SK-N-SH (cell line): ENCODE data around the gene HEMK1. TPM values are rescaled to one million over a fixed set of nuclear protein-coding genes. Genes with fewer than 3 reads are reported as not detected.

Experiments used
- CTCF ChIA-PET: fragments of 300-600, 350-600 bp; formaldehyde crosslinking; extraction: SDS; loops from one replicate; lab custom pipeline; 2021; lab: Yijun Ruan, JAX
- POLR2A ChIA-PET: fragments of 350-600 bp; sonication (Branson Sonifier 250); formaldehyde crosslinking; extraction: SDS; loops from one replicate; lab custom pipeline; 2020; ENCODE audit warnings: antibody characterized with exemption, inconsistent platforms; lab: Yijun Ruan, JAX
- DNase-seq: peaks from one replicate; pipeline ENCODE4 v3.0.0; 2012
- H2AFZ ChIP-seq: fragments of 200-600 bp; sonication (generic); 2 replicates; pipeline ENCODE4 v1.8.1; 2016; ENCODE audit warnings: antibody characterized with exemption, mild to moderate bottlenecking, low read depth
- H3F3A ChIP-seq: fragments of 200-600 bp; sonication (generic); replicated peaks from 2 replicates; pipeline ENCODE3; 2016; ENCODE audit warnings: antibody characterized with exemption, mild to moderate bottlenecking; ENCODE audit not compliant: insufficient read depth
- H3K27ac ChIP-seq, 2 experiments: fragments of 200-500 bp in 1 of 2; fragments of 200-600 bp in 1 of 2; sonication (Bioruptor generic) in 1 of 2; sonication (generic), shearing (Covaris generic) in 1 of 2; 2 replicates each; pipeline versions ENCODE4 v1.5.1 to v1.6.1; 2014 to 2016; ENCODE audit warnings: low read depth in 2 of 2, inconsistent platforms in 1 of 2, low read length in 1 of 2, mild to moderate bottlenecking in 1 of 2, mixed read lengths in 1 of 2
- H3K27me3 ChIP-seq: fragments of 200-600 bp; sonication (generic), shearing (Covaris generic); 2 replicates; pipeline ENCODE4 v1.6.1; 2016; ENCODE audit warnings: mixed run types; ENCODE audit not compliant: insufficient read depth
- H3K36me3 ChIP-seq, 2 experiments: fragments of 200-500 bp in 1 of 2; fragments of 200-600 bp in 1 of 2; sonication (Bioruptor generic) in 1 of 2; sonication (generic) in 1 of 2; replicated peaks in 1 of 2; 2 replicates each; pipeline versions ENCODE3 to v1.5.1; 2014 to 2016; ENCODE audit warnings: low read length in 1 of 2, mild to moderate bottlenecking in 1 of 2; ENCODE audit not compliant: insufficient read depth in 2 of 2, control insufficient read depth in 1 of 2
- H3K4me1 ChIP-seq, 2 experiments: fragments of 200-500 bp in 1 of 2; fragments of 200-600 bp in 1 of 2; sonication (Bioruptor generic) in 1 of 2; sonication (generic), shearing (Covaris generic) in 1 of 2; 2 replicates each; pipeline versions ENCODE4 v1.5.1 to v1.6.1; 2014 to 2016; ENCODE audit warnings: low read depth in 1 of 2, low read length in 1 of 2, mixed run types in 1 of 2; ENCODE audit not compliant: insufficient read depth in 2 of 2, control insufficient read depth in 1 of 2
- H3K4me2 ChIP-seq: fragments of 200-600 bp; sonication (generic), shearing (Covaris generic); 2 replicates; pipeline ENCODE4 v1.6.1; 2017; ENCODE audit warnings: mixed run types
- H3K4me3 ChIP-seq, 2 experiments: fragments of 200-500 bp in 1 of 2; fragments of 200-600 bp in 1 of 2; sonication (Bioruptor generic) in 1 of 2; sonication (generic), shearing (Covaris generic) in 1 of 2; 2 replicates each; pipeline versions ENCODE4 v1.5.1 to v1.8.1; 2014 to 2016; ENCODE audit warnings: low read depth in 2 of 2, inconsistent platforms in 1 of 2, low read length in 1 of 2, mild to moderate bottlenecking in 1 of 2, mixed read lengths in 1 of 2, moderate library complexity in 1 of 2
- H3K79me2 ChIP-seq: fragments of 200-600 bp; sonication (generic); 2 replicates; pipeline ENCODE4 v1.8.1; 2017; ENCODE audit warnings: mild to moderate bottlenecking; ENCODE audit not compliant: insufficient read depth
- H3K9ac ChIP-seq: fragments of 200-600 bp; sonication (generic); 2 replicates; pipeline ENCODE4 v1.6.1; 2017; ENCODE audit warnings: mixed run types
- H3K9me2 ChIP-seq: fragments of 200-600 bp; sonication (generic); 2 replicates; pipeline ENCODE4 v1.6.1; 2017; ENCODE audit warnings: mixed run types
- H3K9me3 ChIP-seq: fragments of 200-600 bp; sonication (generic); 2 replicates; pipeline ENCODE4 v1.6.1; 2017; ENCODE audit warnings: mixed run types, mild to moderate bottlenecking, moderate library complexity
- H4K20me1 ChIP-seq: fragments of 200-600 bp; sonication (generic); 2 replicates; pipeline ENCODE4 v1.6.1; 2017; ENCODE audit warnings: mild to moderate bottlenecking, mixed run types; ENCODE audit not compliant: insufficient read depth
- EZH2phosphoT487 ChIP-seq: fragments of 200-600 bp; sonication (generic); IDR thresholded peaks from 2 replicates; pipeline ENCODE4 v1.6.1; 2017; ENCODE audit warnings: low read depth, mixed run types, mild to moderate bottlenecking, antibody characterized with exemption, moderate library complexity, borderline replicate concordance
- FOXM1 ChIP-seq: IDR thresholded peaks from 2 replicates; pipeline ENCODE4 v1.4.0; 2012; ENCODE audit warnings: low read depth, mild to moderate bottlenecking
- GABPA ChIP-seq: IDR thresholded peaks from 2 replicates; pipeline ENCODE4 v1.4.0; 2012; ENCODE audit warnings: low read depth, mild to moderate bottlenecking
- NFIC ChIP-seq: IDR thresholded peaks from 2 replicates; pipeline ENCODE4 v1.4.0; 2012; ENCODE audit warnings: borderline replicate concordance
- RAD21 ChIP-seq: IDR thresholded peaks from 2 replicates; pipeline ENCODE4 v1.6.1; 2012; ENCODE audit warnings: mild to moderate bottlenecking, low read length
- RFX5 ChIP-seq: IDR thresholded peaks from 2 replicates; pipeline ENCODE4 v1.6.1; 2012; ENCODE audit warnings: mild to moderate bottlenecking, improper control_type of control experiment, low read length
- RXRA ChIP-seq: IDR thresholded peaks from 2 replicates; pipeline ENCODE4 v1.4.0; 2012; ENCODE audit warnings: low read depth, mild to moderate bottlenecking, borderline replicate concordance
- SMC3 ChIP-seq: IDR thresholded peaks from 2 replicates; pipeline ENCODE4 v1.6.1; 2012; ENCODE audit warnings: low read depth, low read length, improper control_type of control experiment
- TAF1 ChIP-seq: IDR thresholded peaks from 2 replicates; pipeline ENCODE4 v1.6.1; 2012; ENCODE audit warnings: low read depth, mild to moderate bottlenecking, low read length, moderate library complexity, borderline replicate concordance
- WGBS: methylation state at CpG from one replicate; pipeline ENCODE4 v1.1.6; 2017; ENCODE audit warnings: low lambda C conversion rate; 5-methylcytosine and 5-hydroxymethylcytosine counted together
- polyA plus RNA-seq, 3 experiments: library from polyadenylated mRNA; depleted of rRNA; stranded (reverse); fragments of >200 nt; gene quantifications; 2 replicates each; pipeline ENCODE4 v1.2.3, GENCODE V29; 2012
- TF ChIP-seq, protein P1 (sequence below): IDR thresholded peaks from 2 replicates; pipeline ENCODE4 v1.6.1; 2012; ENCODE audit warnings: mild to moderate bottlenecking, low read depth, low read length, moderate library complexity
- TF ChIP-seq, protein P2 (sequence below): fragments of 150-350 bp; IDR thresholded peaks from 2 replicates; pipeline ENCODE4 v1.6.1; 2017; ENCODE audit warnings: antibody characterized with exemption, low read length, low read depth, borderline replicate concordance
- TF ChIP-seq, protein P3 (sequence below): IDR thresholded peaks from 2 replicates; pipeline ENCODE4 v1.4.0; 2012; ENCODE audit warnings: low read depth, borderline replicate concordance
- TF ChIP-seq, protein P4 (sequence below): IDR thresholded peaks from 2 replicates; pipeline ENCODE4 v1.4.0; 2012; ENCODE audit warnings: low read depth
- TF ChIP-seq, protein P5 (sequence below): fragments of 200-600 bp; sonication (generic); IDR thresholded peaks from 2 replicates; pipeline ENCODE4 v1.6.1; 2017; ENCODE audit warnings: antibody characterized with exemption, mild to moderate bottlenecking, moderate library complexity

HEMK1 gene
- polyA plus RNA-seq, 1 of the 3 experiments (the other 2 are of a cell fraction), result 15.4 TPM

DNA sequence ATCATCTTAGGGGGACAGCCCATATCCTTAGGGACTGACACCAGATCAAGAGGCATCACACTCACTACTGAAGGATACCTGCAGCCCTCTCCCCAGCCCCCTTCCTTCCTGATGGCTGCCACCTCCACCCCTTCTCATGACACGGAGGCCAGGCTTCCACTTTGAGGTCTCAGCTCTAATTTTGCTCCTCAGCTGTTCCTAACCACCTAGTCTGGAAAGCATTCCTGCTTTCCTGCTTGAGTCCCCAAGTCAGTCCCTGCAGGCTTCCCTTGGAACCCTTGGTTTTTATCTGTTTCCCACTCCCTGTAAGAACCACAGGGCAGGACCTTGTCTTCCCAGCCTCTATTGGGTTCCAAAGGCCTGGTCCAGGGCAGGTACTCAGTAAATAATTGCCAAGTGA is 5.0 kb upstream of the HEMK1 start:
- POLR2A ChIA-PET, result no interaction called here

DNA sequence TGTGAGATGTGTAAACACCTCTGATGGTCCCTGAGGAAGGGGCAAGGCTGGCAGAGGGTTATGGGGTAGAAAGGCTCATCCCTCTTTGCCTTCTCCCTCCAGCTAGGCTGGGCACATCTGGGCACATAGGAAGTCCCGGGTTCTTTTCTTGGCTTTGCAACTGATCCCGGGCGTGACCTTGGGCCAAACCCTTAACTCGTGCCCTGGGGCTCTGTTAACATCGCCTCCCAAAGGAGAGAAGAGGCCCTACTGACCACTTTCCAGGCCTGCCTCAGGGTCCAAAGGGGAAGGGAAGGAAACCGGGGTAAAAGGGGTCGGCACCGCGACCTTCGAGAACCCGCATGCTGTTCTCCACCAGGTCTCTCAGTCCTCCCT is 2.3 kb upstream of the HEMK1 start:
- no peak for DNase-seq
- Histone ChIP-seq H2AFZ (peak overlapping the region; percentile 95), H3K9ac (peak overlapping the region; percentile 70), H3K4me3 (peak overlapping the region; percentile 57 to 81), H3F3A (no peaks in the 10 kb centered on the region), H3K36me3 (no peaks in the 10 kb centered on the region), H3K4me1 (peaks cover 0 to 22% of the 10 kb centered on the region in 2 experiments; a peak in 1 of 4 replicates), H3K4me2 (peak overlapping the region; percentile 92), H3K79me2 (peaks cover 9% of the 10 kb centered on the region), H3K27me3 (no peaks in the 10 kb centered on the region), H3K9me2 (no peaks in the 10 kb centered on the region), H3K9me3 (no peaks in the 10 kb centered on the region), H3K27ac (no peak overlapping the region), H4K20me1 (no peaks in the 10 kb centered on the region)
- ChIA-PET CTCF (interaction anchor here (0.7 to 31.2 kb wide), 7 partner anchors 10 to 816 kb away, joined by 3 to 648 read pairs (median 6); partner anchors contain the start of genes CISH and MAPKAPK3), POLR2A (interaction anchor here (0.6 to 1.2 kb wide), 4 partner anchors 136 to 933 kb away, joined by 3 to 4 read pairs (median 4); no protein-coding TSS in a partner anchor)
- TF ChIP-seq, protein P1, sequence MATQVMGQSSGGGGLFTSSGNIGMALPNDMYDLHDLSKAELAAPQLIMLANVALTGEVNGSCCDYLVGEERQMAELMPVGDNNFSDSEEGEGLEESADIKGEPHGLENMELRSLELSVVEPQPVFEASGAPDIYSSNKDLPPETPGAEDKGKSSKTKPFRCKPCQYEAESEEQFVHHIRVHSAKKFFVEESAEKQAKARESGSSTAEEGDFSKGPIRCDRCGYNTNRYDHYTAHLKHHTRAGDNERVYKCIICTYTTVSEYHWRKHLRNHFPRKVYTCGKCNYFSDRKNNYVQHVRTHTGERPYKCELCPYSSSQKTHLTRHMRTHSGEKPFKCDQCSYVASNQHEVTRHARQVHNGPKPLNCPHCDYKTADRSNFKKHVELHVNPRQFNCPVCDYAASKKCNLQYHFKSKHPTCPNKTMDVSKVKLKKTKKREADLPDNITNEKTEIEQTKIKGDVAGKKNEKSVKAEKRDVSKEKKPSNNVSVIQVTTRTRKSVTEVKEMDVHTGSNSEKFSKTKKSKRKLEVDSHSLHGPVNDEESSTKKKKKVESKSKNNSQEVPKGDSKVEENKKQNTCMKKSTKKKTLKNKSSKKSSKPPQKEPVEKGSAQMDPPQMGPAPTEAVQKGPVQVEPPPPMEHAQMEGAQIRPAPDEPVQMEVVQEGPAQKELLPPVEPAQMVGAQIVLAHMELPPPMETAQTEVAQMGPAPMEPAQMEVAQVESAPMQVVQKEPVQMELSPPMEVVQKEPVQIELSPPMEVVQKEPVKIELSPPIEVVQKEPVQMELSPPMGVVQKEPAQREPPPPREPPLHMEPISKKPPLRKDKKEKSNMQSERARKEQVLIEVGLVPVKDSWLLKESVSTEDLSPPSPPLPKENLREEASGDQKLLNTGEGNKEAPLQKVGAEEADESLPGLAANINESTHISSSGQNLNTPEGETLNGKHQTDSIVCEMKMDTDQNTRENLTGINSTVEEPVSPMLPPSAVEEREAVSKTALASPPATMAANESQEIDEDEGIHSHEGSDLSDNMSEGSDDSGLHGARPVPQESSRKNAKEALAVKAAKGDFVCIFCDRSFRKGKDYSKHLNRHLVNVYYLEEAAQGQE, result no peak
- TF ChIP-seq, protein P2, sequence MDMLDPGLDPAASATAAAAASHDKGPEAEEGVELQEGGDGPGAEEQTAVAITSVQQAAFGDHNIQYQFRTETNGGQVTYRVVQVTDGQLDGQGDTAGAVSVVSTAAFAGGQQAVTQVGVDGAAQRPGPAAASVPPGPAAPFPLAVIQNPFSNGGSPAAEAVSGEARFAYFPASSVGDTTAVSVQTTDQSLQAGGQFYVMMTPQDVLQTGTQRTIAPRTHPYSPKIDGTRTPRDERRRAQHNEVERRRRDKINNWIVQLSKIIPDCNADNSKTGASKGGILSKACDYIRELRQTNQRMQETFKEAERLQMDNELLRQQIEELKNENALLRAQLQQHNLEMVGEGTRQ, result no peak
- TF ChIP-seq, protein P3, sequence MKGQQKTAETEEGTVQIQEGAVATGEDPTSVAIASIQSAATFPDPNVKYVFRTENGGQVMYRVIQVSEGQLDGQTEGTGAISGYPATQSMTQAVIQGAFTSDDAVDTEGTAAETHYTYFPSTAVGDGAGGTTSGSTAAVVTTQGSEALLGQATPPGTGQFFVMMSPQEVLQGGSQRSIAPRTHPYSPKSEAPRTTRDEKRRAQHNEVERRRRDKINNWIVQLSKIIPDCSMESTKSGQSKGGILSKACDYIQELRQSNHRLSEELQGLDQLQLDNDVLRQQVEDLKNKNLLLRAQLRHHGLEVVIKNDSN, result no peak
- TF ChIP-seq NFIC, result no peak
- no peak for TF ChIP-seq RXRA
- no peak for TF ChIP-seq SMC3
- no peak for TF ChIP-seq RAD21
- TF ChIP-seq, protein P4, sequence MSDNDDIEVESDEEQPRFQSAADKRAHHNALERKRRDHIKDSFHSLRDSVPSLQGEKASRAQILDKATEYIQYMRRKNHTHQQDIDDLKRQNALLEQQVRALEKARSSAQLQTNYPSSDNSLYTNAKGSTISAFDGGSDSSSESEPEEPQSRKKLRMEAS, result no peak
- TF ChIP-seq GABPA, result no peak
- TF ChIP-seq, protein P5, sequence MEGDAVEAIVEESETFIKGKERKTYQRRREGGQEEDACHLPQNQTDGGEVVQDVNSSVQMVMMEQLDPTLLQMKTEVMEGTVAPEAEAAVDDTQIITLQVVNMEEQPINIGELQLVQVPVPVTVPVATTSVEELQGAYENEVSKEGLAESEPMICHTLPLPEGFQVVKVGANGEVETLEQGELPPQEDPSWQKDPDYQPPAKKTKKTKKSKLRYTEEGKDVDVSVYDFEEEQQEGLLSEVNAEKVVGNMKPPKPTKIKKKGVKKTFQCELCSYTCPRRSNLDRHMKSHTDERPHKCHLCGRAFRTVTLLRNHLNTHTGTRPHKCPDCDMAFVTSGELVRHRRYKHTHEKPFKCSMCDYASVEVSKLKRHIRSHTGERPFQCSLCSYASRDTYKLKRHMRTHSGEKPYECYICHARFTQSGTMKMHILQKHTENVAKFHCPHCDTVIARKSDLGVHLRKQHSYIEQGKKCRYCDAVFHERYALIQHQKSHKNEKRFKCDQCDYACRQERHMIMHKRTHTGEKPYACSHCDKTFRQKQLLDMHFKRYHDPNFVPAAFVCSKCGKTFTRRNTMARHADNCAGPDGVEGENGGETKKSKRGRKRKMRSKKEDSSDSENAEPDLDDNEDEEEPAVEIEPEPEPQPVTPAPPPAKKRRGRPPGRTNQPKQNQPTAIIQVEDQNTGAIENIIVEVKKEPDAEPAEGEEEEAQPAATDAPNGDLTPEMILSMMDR, result no peak
- 23% methylated on average over 10 of the region's 11 CpGs for WGBS

More for the DNA sequence above, 5.0 kb upstream of the HEMK1 start:
- no peaks in the 10 kb centered on the region for H3K27me3 ChIP-seq
- TF ChIP-seq RFX5, result no peak
- TF ChIP-seq FOXM1, result no peak
- no peak for TF ChIP-seq EZH2phosphoT487
- no peak for TF ChIP-seq TAF1
- TF ChIP-seq, all 33 proteins: peak for 0
- Histone ChIP-seq H3K79me2 (no peaks in the 10 kb centered on the region; the same call in 1 of the 2 replicates), H4K20me1 (no peaks in the 10 kb centered on the region), H3K27ac (no peak overlapping the region), H3K9me3 (no peaks in the 10 kb centered on the region), H2AFZ (no peak overlapping the region), H3K9me2 (no peaks in the 10 kb centered on the region), H3F3A (no peaks in the 10 kb centered on the region), H3K4me1 (peaks cover 0 to 14% of the 10 kb centered on the region in 2 experiments; a peak in 1 of 4 replicates), H3K9ac (no peak overlapping the region), H3K4me3 (no peak overlapping the region), H3K36me3 (no peaks in the 10 kb centered on the region), H3K4me2 (no peak overlapping the region)
- WGBS, result 83% methylated on average over 1 of the region's 1 CpG
- no peak for DNase-seq
- CTCF ChIA-PET, result interaction anchor here (31.2 kb wide), 1 partner anchor 45 kb away, joined by 648 read pairs; the partner anchor contains the start of genes CISH and MAPKAPK3
